NT2/D1 (cell line): ENCODE results near the gene CDC42BPA.

Experiments used
- SUZ12 ChIP-seq: IDR thresholded peaks from 2 replicates; pipeline ENCODE4 v1.6.1; 2011; ENCODE audit not compliant: insufficient read length, insufficient read depth; ENCODE audit errors: extremely low read depth
- YY1 ChIP-seq: IDR thresholded peaks from 2 replicates; pipeline ENCODE4 v1.6.1; 2011; ENCODE audit not compliant: insufficient read length, insufficient read depth
- ZNF274 ChIP-seq: IDR thresholded peaks from 2 replicates; pipeline ENCODE4 v1.6.1; 2011; ENCODE audit warnings: mild to moderate bottlenecking, low read depth, low read length

DNA sequence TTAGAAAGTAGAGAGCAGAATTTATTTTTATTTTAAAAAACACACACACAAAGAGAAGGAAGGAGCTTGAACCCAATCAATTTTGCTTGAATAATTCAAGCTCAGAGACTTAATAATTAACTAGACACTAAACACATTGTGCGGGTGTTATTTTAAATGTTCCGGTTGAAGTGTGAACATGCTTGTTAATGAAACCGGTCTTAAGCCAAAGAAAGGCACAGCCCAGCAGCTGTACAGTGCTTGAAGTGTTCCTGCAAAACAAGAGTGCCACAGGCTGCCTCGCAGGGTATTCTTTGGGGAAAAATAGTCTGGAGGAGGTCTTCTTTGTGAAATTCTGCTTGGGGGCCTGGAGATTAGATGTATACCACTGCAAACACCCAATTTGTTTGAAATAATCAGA is 2.2 kb upstream of the CDC42BPA start:
- TF ChIP-seq ZNF274, result no peak
- no peak for TF ChIP-seq YY1
- no peak for TF ChIP-seq SUZ12
